Breast epithelium (tissue), 4 donors: ENCODE measurements around the gene ST6GALNAC4. TPM values are rescaled to one million over a fixed set of nuclear protein-coding genes. Genes with fewer than 3 reads are reported as not detected.

ENCODE experiments used
- DNase-seq, 2 donors: peaks; one replicate each; pipeline ENCODE4 v3.0.0-alpha.2; 2019; ENCODE audit warnings: low spot score in 2 of 2
- H3K27ac ChIP-seq, 2 donors: fragments of 200-600 bp; sonication (generic) in 1 of 2; one replicate each; pipeline ENCODE4 v1.5.1; 2016 to 2019; ENCODE audit warnings: mild to moderate bottlenecking in 1 of 2
- H3K27me3 ChIP-seq, 2 donors: fragments of 200-600 bp; sonication (generic) in 1 of 2; one replicate each; pipeline versions ENCODE4 v1.5.1 to v1.6.0; 2017 to 2019; ENCODE audit warnings: control low read depth in 1 of 2, mild to moderate bottlenecking in 1 of 2
- H3K36me3 ChIP-seq: fragments of 200-600 bp; one replicate; pipeline ENCODE4 v1.5.1; 2019
- H3K4me1 ChIP-seq, 2 donors: fragments of 200-600 bp; sonication (generic); one replicate each; pipeline ENCODE4 v1.5.1; 2016 to 2019; ENCODE audit warnings: control low read depth in 1 of 2
- H3K4me3 ChIP-seq, 3 donors: fragments of 200-600 bp; sonication (generic); 1 replicate in 2 of 3; 2 replicates in 1 of 3; pipeline ENCODE4 v1.5.1; 2016 to 2019; ENCODE audit warnings: mild to moderate bottlenecking in 3 of 3, moderate library complexity in 2 of 3
- H3K9me3 ChIP-seq, 2 donors: fragments of 200-600 bp; sonication (generic) in 1 of 2; one replicate each; pipeline ENCODE4 v1.5.1; 2016 to 2019; ENCODE audit warnings: control low read depth in 1 of 2
- CTCF ChIP-seq, 3 donors: fragments of 450-650 bp; IDR thresholded peaks; one replicate each; pipeline ENCODE4 v1.5.1; 2016 to 2017; ENCODE audit warnings: antibody characterized with exemption in 3 of 3, mild to moderate bottlenecking in 3 of 3, moderate library complexity in 3 of 3
- POLR2A ChIP-seq: fragments of 450-650 bp; IDR thresholded peaks from one replicate; pipeline ENCODE4 v1.6.1; 2016; ENCODE audit warnings: antibody characterized with exemption, mild to moderate bottlenecking, moderate library complexity
- POLR2AphosphoS5 ChIP-seq, 3 donors: sonication (generic); formaldehyde crosslinking; IDR thresholded peaks; one replicate each; pipeline ENCODE4 v1.6.1; 2017; ENCODE audit warnings: antibody characterized with exemption in 3 of 3
- intact Hi-C: fragments of 100-400 bp; cut with DNase I; formaldehyde crosslinking; loops from one replicate; pipeline ENCODE4 v1.15.1; 2023; ENCODE audit warnings: low total_unique reads
- total RNA-seq, 3 donors: library from RNA; depleted of rRNA; stranded (reverse); fragments of >200 nt; gene quantifications; one replicate each; pipeline ENCODE4 v1.1.0, GENCODE V29; 2016

ST6GALNAC4 gene
- total RNA-seq, 3 donors from 2014 or later = 17.6 to 44.6 (median 24.0) TPM

- H3K27ac ChIP-seq = no peak overlapping the region
- intact Hi-C loops = loop anchor here (2.0 to 5.0 kb wide), 2 partner anchors 56 to 129 kb away; no protein-coding TSS in a partner anchor
- no peak overlapping the region for H3K4me3 ChIP-seq
- H3K4me1 ChIP-seq = peaks cover 0 to 4% of the 10 kb centered on the region in 2 donors
- DNase-seq = no peak
- H3K27me3 ChIP-seq = no peaks in the 10 kb centered on the region
- no peaks in the 10 kb centered on the region for H3K9me3 ChIP-seq
- no peak for TF ChIP-seq POLR2A
- TF ChIP-seq POLR2AphosphoS5 (IDR thresholded peaks at IDR 0.05) = no peak
- no peak for TF ChIP-seq CTCF (IDR thresholded peaks at IDR 0.05)
- no peaks in the 10 kb centered on the region for H3K36me3 ChIP-seq
Measured at GRCh38 chr9:127865645-127866464, 51.0 kb downstream of the ST6GALNAC4 start.

GRCh38 chr9:127863191-127863621 lies 53.6 kb downstream of the ST6GALNAC4 start:
- no peak overlapping the region for H3K27ac ChIP-seq

GRCh38 chr9:127862075-127863011 lies 54.5 kb downstream of the ST6GALNAC4 start:
- Histone ChIP-seq H3K4me3 (no peak overlapping the region), H3K36me3 (no peaks in the 10 kb centered on the region), H3K9me3 (no peaks in the 10 kb centered on the region), H3K27ac (peak overlapping the region; percentile 72 to 80), H3K27me3 (no peaks in the 10 kb centered on the region), H3K4me1 (peaks cover 0 to 4% of the 10 kb centered on the region in 2 donors)
- no peak for TF ChIP-seq CTCF (IDR thresholded peaks at IDR 0.05)
- no peak for TF ChIP-seq POLR2AphosphoS5 (IDR thresholded peaks at IDR 0.05)
- no peak for TF ChIP-seq POLR2A
- intact Hi-C loops = no loop called here
- peak in 1 of 2 donors; percentile 55 for DNase-seq

More at GRCh38 chr9:127863191-127863621, 53.6 kb downstream of the ST6GALNAC4 start:
- Histone ChIP-seq H3K9me3 (no peaks in the 10 kb centered on the region), H3K4me1 (peaks cover 0 to 4% of the 10 kb centered on the region in 2 donors), H3K36me3 (no peaks in the 10 kb centered on the region), H3K4me3 (no peak overlapping the region), H3K27me3 (no peaks in the 10 kb centered on the region)
- intact Hi-C loops = no loop called here
- TF ChIP-seq CTCF (IDR thresholded peaks at IDR 0.05) = no peak
- TF ChIP-seq POLR2A = no peak
- no peak for TF ChIP-seq POLR2AphosphoS5 (IDR thresholded peaks at IDR 0.05)
- DNase-seq = no peak

GRCh38 chr9:127860779-127861178 lies 56.1 kb downstream of the ST6GALNAC4 start:
- no peak for DNase-seq
- Histone ChIP-seq H3K27ac (peak overlapping the region in 1 of 2 donors; percentile 32), H3K4me1 (peaks cover 0 to 4% of the 10 kb centered on the region in 2 donors), H3K36me3 (no peaks in the 10 kb centered on the region), H3K9me3 (no peaks in the 10 kb centered on the region), H3K4me3 (no peak overlapping the region), H3K27me3 (no peaks in the 10 kb centered on the region)
- no peak for TF ChIP-seq CTCF (IDR thresholded peaks at IDR 0.05)
- no peak for TF ChIP-seq POLR2AphosphoS5 (IDR thresholded peaks at IDR 0.05)
- TF ChIP-seq POLR2A = no peak
- intact Hi-C loops = no loop called here
